SK-N-SH (cell line): ENCODE data around the gene INO80. TPM values are rescaled to one million over a fixed set of nuclear protein-coding genes. Genes with fewer than 3 reads are reported as not detected.

Experiments
- CTCF ChIP-seq: fragments of 200-600 bp; sonication (generic); IDR thresholded peaks from 2 replicates; pipeline ENCODE4 v1.6.1; 2017; ENCODE audit warnings: antibody characterized with exemption, mild to moderate bottlenecking, moderate library complexity
- JUND ChIP-seq: IDR thresholded peaks from 2 replicates; pipeline ENCODE4 v1.4.0; 2012
- USF2 ChIP-seq: fragments of 150-350 bp; IDR thresholded peaks from 2 replicates; pipeline ENCODE4 v1.6.1; 2017; ENCODE audit warnings: antibody characterized with exemption, low read length, low read depth, borderline replicate concordance
- polyA plus RNA-seq, 3 experiments: library from polyadenylated mRNA; depleted of rRNA; stranded (reverse); fragments of >200 nt; gene quantifications; 2 replicates each; pipeline ENCODE4 v1.2.3, GENCODE V29; 2012
- small RNA-seq, 7 experiments: library from RNA; depleted of rRNA; stranded (forward); fragments of <200 nt; gene quantifications; one replicate each; pipeline ENCODE3, GENCODE V24; 2012

INO80 gene
- polyA plus RNA-seq, 1 of the 3 experiments (the other 2 are of a cell fraction) = 4.6 TPM

GRCh38 chr15:40929660-40930429, 186.2 kb downstream of the INO80 start (continued):
- TF ChIP-seq CTCF (no peak), JUND (no peak), USF2 (no peak)

Small RNA genes within 50 kb of the gene (small RNA-seq; reads per million reads assigned to genes)
- gene ISCA1P4 = 0 reads per million in 7 experiments

Other genes starting within 250 kb of the INO80 start
- gene RHOV, start 242.0 kb downstream of the INO80 start, polyA plus RNA-seq (2012; rRNA removed) = 0.49 and 0.62 TPM in 2 replicates
- gene VPS18, start 221.8 kb downstream of the INO80 start, polyA plus RNA-seq (2012; rRNA removed) = 13.5 and 14.1 TPM in 2 replicates
- 0.03 TPM in 2 replicates for gene DLL4, start 186.9 kb downstream of the INO80 start, polyA plus RNA-seq (2012; rRNA removed)
- gene CHAC1, start 162.8 kb downstream of the INO80 start, polyA plus RNA-seq (2012; rRNA removed) = 9.3 and 12.3 TPM in 2 replicates
- gene EXD1, start 114.5 kb upstream of the INO80 start, polyA plus RNA-seq (2012; rRNA removed) = 0.02 and 0.07 TPM in 2 replicates
- 30.5 and 35.8 TPM in 2 replicates for gene CHP1, start 115.0 kb upstream of the INO80 start, polyA plus RNA-seq (2012; rRNA removed)
- 7.2 and 8.4 TPM in 2 replicates for gene OIP5, start 216.3 kb upstream of the INO80 start, polyA plus RNA-seq (2012; rRNA removed)
- 41.1 and 43.5 TPM in 2 replicates for gene NUSAP1, start 216.6 kb upstream of the INO80 start, polyA plus RNA-seq (2012; rRNA removed)